Lower leg skin (tissue), 3 donors: ENCODE measurements around the gene NRM.

Source experiments
- CTCF ChIP-seq, 3 donors: fragments of 450-650 bp; IDR thresholded peaks; one replicate each; pipeline ENCODE4 v1.5.1; 2016; ENCODE audit warnings: antibody characterized with exemption in 3 of 3, mild to moderate bottlenecking in 3 of 3, moderate library complexity in 2 of 3
- POLR2A ChIP-seq, 2 donors: fragments of 450-650 bp; IDR thresholded peaks; one replicate each; pipeline ENCODE4 v1.6.1; 2016 to 2017; ENCODE audit warnings: antibody characterized with exemption in 2 of 2, mild to moderate bottlenecking in 1 of 2, moderate library complexity in 1 of 2

GRCh38 chr6:30655743-30656094 lies 35.1 kb downstream of the NRM start:
- TF ChIP-seq POLR2A (IDR thresholded peaks at IDR 0.05) (no peak), CTCF (IDR thresholded peaks at IDR 0.05) (no peak)
